ENCODE measurements around the gene CD276.

The CD276 gene

DNA sequence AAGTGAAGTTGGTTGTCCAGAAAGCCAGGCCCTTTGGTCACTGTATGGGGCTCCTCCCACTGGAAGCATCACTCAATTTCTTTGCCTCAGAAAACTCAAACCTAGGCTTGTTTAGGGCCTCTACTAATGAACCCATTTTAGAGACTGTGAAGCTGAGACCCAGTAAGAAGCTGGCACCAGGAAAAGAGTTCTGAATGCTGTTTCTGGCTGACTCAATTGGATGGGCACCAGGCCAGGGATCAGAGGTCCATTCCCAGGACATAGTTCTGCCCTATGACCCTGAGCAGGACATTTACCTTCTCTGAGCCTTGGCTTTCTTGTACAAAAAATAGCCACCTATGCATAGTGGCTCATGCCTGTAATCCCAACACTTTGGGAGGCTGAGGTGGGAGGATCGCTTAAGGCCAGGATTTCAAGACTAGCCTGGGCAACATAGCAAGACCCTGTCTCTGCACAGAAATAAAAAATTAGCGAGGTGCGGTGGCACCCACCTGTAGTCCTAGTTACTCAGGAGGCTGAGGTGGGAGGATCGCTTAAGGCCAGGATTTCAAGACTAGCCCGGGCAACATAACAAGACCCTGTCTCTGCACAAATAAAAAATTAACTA lies 30.6 kb downstream of the CD276 start:
- POLR2A ChIA-PET, result no interaction called here
- DNase-seq, result no peak
- Histone ChIP-seq H3K27ac (ENCODE audit: insufficient read depth in 1 of 2, low read depth in 1 of 2, low read length in 2 of 2, poor library complexity in 1 of 2, severe bottlenecking in 2 of 2) (no peak overlapping the region), H3K4me3 (ENCODE audit: control insufficient read depth in 1 of 7, extremely low read depth in 1 of 7, insufficient read depth in 4 of 7, low read depth in 2 of 7, low read length in 6 of 7) (no peak overlapping the region), H3K9me3 (ENCODE audit: control extremely low read depth in 1 of 5, control insufficient read depth in 4 of 5, insufficient read depth in 2 of 5, low read depth in 1 of 5, low read length in 4 of 5) (no peaks in the 10 kb centered on the region), H3K36me3 (ENCODE audit: control insufficient read depth in 4 of 4, insufficient read depth in 4 of 4, low read length in 3 of 4) (no peaks in the 10 kb centered on the region), H3K4me1 (ENCODE audit: control extremely low read depth in 1 of 4, control insufficient read depth in 4 of 4, insufficient read depth in 4 of 4, low read length in 3 of 4) (peaks cover 0 to 7% (median 2%) of the 10 kb centered on the region in 4 experiments), H3K27me3 (replicated peaks in 2 of 5; ENCODE audit: control insufficient read depth in 4 of 5, insufficient read depth in 5 of 5, low read length in 4 of 5) (peaks cover 0 to 8% (median 0%) of the 10 kb centered on the region in 5 experiments)
- CTCF ChIA-PET, result no interaction called here
- WGBS (ENCODE audit: insufficient coverage), result 100% methylated on average over 1 of the region's 5 CpGs

DNA sequence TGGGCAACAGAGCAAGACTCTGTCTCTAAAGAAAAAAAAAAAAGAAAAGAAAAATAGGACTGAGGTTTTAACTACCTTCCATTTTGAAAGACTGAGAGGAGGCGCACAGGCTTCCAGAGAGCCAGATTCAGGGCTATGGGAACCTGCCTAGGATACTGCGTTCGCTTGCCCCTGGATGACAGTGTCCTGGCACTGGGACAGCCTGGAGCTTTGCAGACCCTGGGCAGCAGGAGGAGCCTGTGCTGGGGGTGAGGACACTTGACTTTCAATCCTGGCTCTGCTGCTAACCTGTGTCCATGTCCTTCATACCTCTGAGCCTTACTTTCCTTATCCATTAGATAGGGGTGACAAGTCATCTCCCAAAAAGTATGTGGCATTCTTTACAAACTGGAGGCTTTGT lies 31.2 kb downstream of the CD276 start:
- CTCF ChIA-PET, result interaction anchor here (1.7 kb wide), 1 partner anchor 10 kb away, joined by 4 read pairs; no protein-coding TSS in a partner anchor
- Histone ChIP-seq H3K27me3 (replicated peaks in 2 of 5; ENCODE audit: control insufficient read depth in 4 of 5, insufficient read depth in 5 of 5, low read length in 4 of 5) (peaks cover 0 to 8% (median 0%) of the 10 kb centered on the region in 5 experiments), H3K36me3 (ENCODE audit: control insufficient read depth in 4 of 4, insufficient read depth in 4 of 4, low read length in 3 of 4) (no peaks in the 10 kb centered on the region), H3K9me3 (ENCODE audit: control extremely low read depth in 1 of 5, control insufficient read depth in 4 of 5, insufficient read depth in 2 of 5, low read depth in 1 of 5, low read length in 4 of 5) (no peaks in the 10 kb centered on the region), H3K4me1 (ENCODE audit: control extremely low read depth in 1 of 4, control insufficient read depth in 4 of 4, insufficient read depth in 4 of 4, low read length in 3 of 4) (peaks cover 0 to 8% (median 2%) of the 10 kb centered on the region in 4 experiments), H3K27ac (ENCODE audit: insufficient read depth in 1 of 2, low read depth in 1 of 2, low read length in 2 of 2, poor library complexity in 1 of 2, severe bottlenecking in 2 of 2) (no peak overlapping the region), H3K4me3 (ENCODE audit: control insufficient read depth in 1 of 7, extremely low read depth in 1 of 7, insufficient read depth in 4 of 7, low read depth in 2 of 7, low read length in 6 of 7) (no peak overlapping the region)
- 100% methylated on average over 2 of the region's 3 CpGs for WGBS (ENCODE audit: insufficient coverage)
- no peak for DNase-seq
- POLR2A ChIA-PET, result no interaction called here

DNA sequence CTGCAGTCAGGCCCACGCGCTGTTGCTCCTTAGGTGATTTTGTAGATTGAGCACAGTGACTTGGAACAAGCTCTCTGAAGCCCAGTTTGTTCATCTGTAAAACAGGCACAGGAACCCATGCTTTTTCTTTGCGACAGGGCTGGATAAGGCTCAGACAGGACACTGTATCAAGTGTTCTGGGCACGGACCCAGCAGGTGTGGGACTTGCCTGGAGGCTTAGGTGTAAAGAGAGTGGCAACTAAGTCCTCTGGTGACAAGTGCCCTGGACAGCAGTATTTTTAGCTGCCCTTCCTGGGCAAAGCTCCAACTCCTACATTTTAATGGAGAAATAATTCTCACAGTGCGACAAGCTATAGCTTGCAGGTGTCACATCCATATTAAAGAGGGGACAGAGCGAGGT lies 32.2 kb downstream of the CD276 start:
- Histone ChIP-seq H3K36me3 (ENCODE audit: control insufficient read depth in 4 of 4, insufficient read depth in 4 of 4, low read length in 3 of 4) (no peaks in the 10 kb centered on the region), H3K4me3 (ENCODE audit: control insufficient read depth in 1 of 7, extremely low read depth in 1 of 7, insufficient read depth in 4 of 7, low read depth in 2 of 7, low read length in 6 of 7) (no peak overlapping the region), H3K27me3 (replicated peaks in 2 of 5; ENCODE audit: control insufficient read depth in 4 of 5, insufficient read depth in 5 of 5, low read length in 4 of 5) (peaks cover 0 to 8% (median 0%) of the 10 kb centered on the region in 5 experiments), H3K27ac (ENCODE audit: insufficient read depth in 1 of 2, low read depth in 1 of 2, low read length in 2 of 2, poor library complexity in 1 of 2, severe bottlenecking in 2 of 2) (no peak overlapping the region), H3K4me1 (ENCODE audit: control extremely low read depth in 1 of 4, control insufficient read depth in 4 of 4, insufficient read depth in 4 of 4, low read length in 3 of 4) (peaks cover 0 to 4% (median 0%) of the 10 kb centered on the region in 4 experiments), H3K9me3 (ENCODE audit: control extremely low read depth in 1 of 5, control insufficient read depth in 4 of 5, insufficient read depth in 2 of 5, low read depth in 1 of 5, low read length in 4 of 5) (no peaks in the 10 kb centered on the region)
- CTCF ChIA-PET, result interaction anchor here (1.1 to 3.1 kb wide), 4 partner anchors 9 to 37 kb away, joined by 3 to 10 read pairs (median 4); partner anchors contain the start of gene INSYN1
- 93% methylated on average over 6 of the region's 6 CpGs for WGBS (ENCODE audit: insufficient coverage)
- POLR2A ChIA-PET, result no interaction called here
- no peak for DNase-seq

DNA sequence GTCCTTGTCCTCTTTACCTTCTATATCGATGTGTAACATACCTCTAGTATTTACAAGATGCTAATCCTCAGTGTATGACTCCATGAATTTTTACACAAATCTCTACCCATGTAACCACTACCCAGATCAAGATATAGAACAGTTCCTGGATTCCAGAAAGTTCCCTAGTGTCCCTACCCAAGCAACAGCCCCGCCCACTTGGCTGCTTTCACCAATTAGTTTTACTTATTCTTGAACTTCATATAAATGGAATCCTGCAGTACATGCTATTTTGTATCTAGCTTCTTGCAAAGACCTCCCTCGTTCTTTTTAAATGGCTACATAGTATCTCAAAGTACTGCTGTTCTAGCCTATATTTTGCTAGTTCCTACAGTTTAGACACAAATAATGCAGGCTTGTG lies 33.0 kb downstream of the CD276 start:
- Histone ChIP-seq H3K27ac (ENCODE audit: insufficient read depth in 1 of 2, low read depth in 1 of 2, low read length in 2 of 2, poor library complexity in 1 of 2, severe bottlenecking in 2 of 2) (no peak overlapping the region), H3K4me1 (ENCODE audit: control extremely low read depth in 1 of 4, control insufficient read depth in 4 of 4, insufficient read depth in 4 of 4, low read length in 3 of 4) (peaks cover 0 to 7% (median 0%) of the 10 kb centered on the region in 4 experiments), H3K27me3 (replicated peaks in 2 of 5; ENCODE audit: control insufficient read depth in 4 of 5, insufficient read depth in 5 of 5, low read length in 4 of 5) (peaks cover 0 to 8% (median 0%) of the 10 kb centered on the region in 5 experiments), H3K9me3 (ENCODE audit: control extremely low read depth in 1 of 5, control insufficient read depth in 4 of 5, insufficient read depth in 2 of 5, low read depth in 1 of 5, low read length in 4 of 5) (no peaks in the 10 kb centered on the region), H3K4me3 (ENCODE audit: control insufficient read depth in 1 of 7, extremely low read depth in 1 of 7, insufficient read depth in 4 of 7, low read depth in 2 of 7, low read length in 6 of 7) (no peak overlapping the region), H3K36me3 (ENCODE audit: control insufficient read depth in 4 of 4, insufficient read depth in 4 of 4, low read length in 3 of 4) (no peaks in the 10 kb centered on the region)
- 91% methylated on average over 3 of the region's 3 CpGs for WGBS (ENCODE audit: insufficient coverage)
- ChIA-PET CTCF (interaction anchor here (1.7 to 3.1 kb wide), 2 partner anchors 10 to 13 kb away, joined by 5 to 10 read pairs; no protein-coding TSS in a partner anchor), POLR2A (no interaction called here)
- DNase-seq, result no peak

DNA sequence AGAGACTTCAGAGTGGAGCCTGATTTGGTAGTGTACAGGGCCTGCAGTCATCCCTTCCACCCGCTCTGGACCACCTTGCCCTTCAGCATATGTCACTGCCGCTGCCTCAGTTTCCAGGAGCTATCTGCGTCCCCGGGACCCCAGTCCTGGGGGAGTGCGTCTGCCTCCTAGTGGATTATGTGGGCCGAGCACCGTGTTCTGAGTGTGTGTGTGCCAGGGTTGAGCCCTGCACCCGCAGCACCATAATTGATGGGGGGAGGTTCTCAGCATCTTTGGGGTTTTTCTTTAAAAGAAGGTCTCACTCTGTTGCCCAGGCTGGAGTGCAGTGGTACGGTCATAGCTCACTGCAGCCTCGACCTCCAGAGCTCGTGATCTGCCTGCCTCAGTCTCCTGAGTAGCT lies 33.6 kb downstream of the CD276 start:
- H3K36me3 ChIP-seq (ENCODE audit: control insufficient read depth in 4 of 4, insufficient read depth in 4 of 4, low read length in 3 of 4), result no peaks in the 10 kb centered on the region
- no peaks in the 10 kb centered on the region for H3K9me3 ChIP-seq (ENCODE audit: control extremely low read depth in 1 of 5, control insufficient read depth in 4 of 5, insufficient read depth in 2 of 5, low read depth in 1 of 5, low read length in 4 of 5)
- H3K4me3 ChIP-seq (ENCODE audit: control insufficient read depth in 1 of 7, extremely low read depth in 1 of 7, insufficient read depth in 4 of 7, low read depth in 2 of 7, low read length in 6 of 7), result no peak overlapping the region
- peaks cover 0 to 7% (median 0%) of the 10 kb centered on the region in 4 experiments for H3K4me1 ChIP-seq (ENCODE audit: control extremely low read depth in 1 of 4, control insufficient read depth in 4 of 4, insufficient read depth in 4 of 4, low read length in 3 of 4)
- no peak for DNase-seq
- ChIA-PET POLR2A (no interaction called here), CTCF (interaction anchor here (1.4 to 3.1 kb wide), 2 partner anchors 10 to 82 kb away, joined by 6 to 10 read pairs; no protein-coding TSS in a partner anchor)
- H3K27me3 ChIP-seq (replicated peaks in 2 of 5; ENCODE audit: control insufficient read depth in 4 of 5, insufficient read depth in 5 of 5, low read length in 4 of 5), result peaks cover 0 to 8% (median 0%) of the 10 kb centered on the region in 5 experiments
- H3K27ac ChIP-seq (ENCODE audit: insufficient read depth in 1 of 2, low read depth in 1 of 2, low read length in 2 of 2, poor library complexity in 1 of 2, severe bottlenecking in 2 of 2), result no peak overlapping the region
- WGBS (ENCODE audit: insufficient coverage), result 75% methylated on average over 6 of the region's 11 CpGs

DNA sequence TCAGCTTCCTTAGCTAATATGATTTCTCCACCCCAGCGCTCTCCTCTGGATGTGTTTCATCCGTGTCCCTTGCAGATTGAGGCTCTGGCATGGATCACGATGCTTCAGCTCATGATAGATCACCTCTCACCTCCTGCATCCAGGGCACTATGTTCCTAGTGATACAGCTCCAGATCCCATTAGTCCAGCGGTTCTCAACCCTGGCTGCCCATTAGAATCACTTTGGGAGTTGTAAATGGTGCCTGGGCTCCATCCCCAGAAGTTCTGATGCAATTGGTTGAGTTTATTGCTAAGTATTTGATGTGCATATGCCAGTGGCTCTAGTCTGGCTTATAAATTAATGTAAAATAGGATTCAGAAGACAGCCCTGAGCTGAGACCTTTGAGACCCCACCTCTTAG lies 34.5 kb downstream of the CD276 start:
- Histone ChIP-seq H3K9me3 (ENCODE audit: control extremely low read depth in 1 of 5, control insufficient read depth in 4 of 5, insufficient read depth in 2 of 5, low read depth in 1 of 5, low read length in 4 of 5) (no peaks in the 10 kb centered on the region), H3K27me3 (replicated peaks in 2 of 5; ENCODE audit: control insufficient read depth in 4 of 5, insufficient read depth in 5 of 5, low read length in 4 of 5) (peaks cover 0 to 6% (median 0%) of the 10 kb centered on the region in 5 experiments), H3K4me3 (ENCODE audit: control insufficient read depth in 1 of 7, extremely low read depth in 1 of 7, insufficient read depth in 4 of 7, low read depth in 2 of 7, low read length in 6 of 7) (no peak overlapping the region), H3K4me1 (ENCODE audit: control extremely low read depth in 1 of 4, control insufficient read depth in 4 of 4, insufficient read depth in 4 of 4, low read length in 3 of 4) (peaks cover 0 to 7% (median 0%) of the 10 kb centered on the region in 4 experiments), H3K27ac (ENCODE audit: insufficient read depth in 1 of 2, low read depth in 1 of 2, low read length in 2 of 2, poor library complexity in 1 of 2, severe bottlenecking in 2 of 2) (no peak overlapping the region), H3K36me3 (ENCODE audit: control insufficient read depth in 4 of 4, insufficient read depth in 4 of 4, low read length in 3 of 4) (no peaks in the 10 kb centered on the region)
- 88% methylated on average over 4 of the region's 4 CpGs for WGBS (ENCODE audit: insufficient coverage)
- ChIA-PET CTCF (interaction anchor here (0.8 to 3.1 kb wide), 4 partner anchors 11 to 173 kb away, joined by 4 to 10 read pairs (median 6); no protein-coding TSS in a partner anchor), POLR2A (no interaction called here)
- DNase-seq, result no peak

DNA sequence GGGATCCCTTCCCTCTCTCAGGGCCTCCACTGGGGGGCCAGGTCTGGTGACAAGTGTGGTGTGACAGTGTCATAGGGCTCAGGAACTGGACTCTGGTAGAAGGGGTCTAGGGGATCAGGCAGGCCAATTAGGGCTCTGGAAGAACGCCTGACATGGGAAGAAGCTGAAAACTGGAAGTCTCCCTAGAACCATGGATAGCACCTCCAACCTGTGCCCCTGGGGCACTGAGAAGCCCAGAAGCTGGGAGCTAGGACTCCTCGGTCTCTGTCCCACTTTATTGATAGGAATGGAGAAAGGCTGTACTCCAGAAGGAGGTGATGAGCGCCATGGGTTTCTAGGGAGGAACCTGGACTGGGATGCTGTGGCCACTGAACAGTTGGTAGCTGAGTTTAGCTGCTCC lies 38.2 kb downstream of the CD276 start:
- Histone ChIP-seq H3K27me3 (replicated peaks in 2 of 5; ENCODE audit: control insufficient read depth in 4 of 5, insufficient read depth in 5 of 5, low read length in 4 of 5) (peaks cover 0 to 9% (median 4%) of the 10 kb centered on the region in 5 experiments), H3K36me3 (ENCODE audit: control insufficient read depth in 4 of 4, insufficient read depth in 4 of 4, low read length in 3 of 4) (no peaks in the 10 kb centered on the region), H3K4me3 (ENCODE audit: control insufficient read depth in 1 of 7, extremely low read depth in 1 of 7, insufficient read depth in 4 of 7, low read depth in 2 of 7, low read length in 6 of 7) (no peak overlapping the region), H3K4me1 (ENCODE audit: control extremely low read depth in 1 of 4, control insufficient read depth in 4 of 4, insufficient read depth in 4 of 4, low read length in 3 of 4) (peaks cover 0 to 7% (median 0%) of the 10 kb centered on the region in 4 experiments), H3K27ac (ENCODE audit: insufficient read depth in 1 of 2, low read depth in 1 of 2, low read length in 2 of 2, poor library complexity in 1 of 2, severe bottlenecking in 2 of 2) (no peak overlapping the region), H3K9me3 (ENCODE audit: control extremely low read depth in 1 of 5, control insufficient read depth in 4 of 5, insufficient read depth in 2 of 5, low read depth in 1 of 5, low read length in 4 of 5) (no peaks in the 10 kb centered on the region)
- DNase-seq, result no peak
- POLR2A ChIA-PET, result no interaction called here
- 100% methylated on average over 3 of the region's 3 CpGs for WGBS (ENCODE audit: insufficient coverage)
- CTCF ChIA-PET, result interaction anchor here (1.3 kb wide), 1 partner anchor 12 kb away, joined by 4 read pairs; no protein-coding TSS in a partner anchor

Measured in common myeloid progenitor, CD34-positive (primary cell).